GM23338 (cell line): Measurements from ENCODE around the gene ALX1. TPM values are rescaled to one million over a fixed set of nuclear protein-coding genes. Genes with fewer than 3 reads are reported as not detected.

Experiments
- ATAC-seq: fragments of 200-7000 bp; cut with Tn5 transposase; 3 replicates; pipeline ENCODE4 v1.9.1; 2020
- DNase-seq: peaks from one replicate; pipeline ENCODE4 v3.0.0-alpha.2; 2015; ENCODE audit warnings: low spot score
- H2AFZ ChIP-seq: fragments of 200-600 bp; sonication (generic); 2 replicates; pipeline ENCODE4 v1.8.0; 2016; ENCODE audit warnings: antibody characterized with exemption, mild to moderate bottlenecking, moderate library complexity
- H3F3A ChIP-seq: fragments of 200-600 bp; sonication (generic); replicated peaks from 2 replicates; pipeline ENCODE4 v1.8.0; 2017; ENCODE audit warnings: antibody characterized with exemption, mixed run types, low read depth
- H3K27ac ChIP-seq: fragments of 200-600 bp; sonication (generic); 2 replicates; pipeline ENCODE4 v1.6.1; 2016; ENCODE audit warnings: low read depth
- H3K27me3 ChIP-seq: fragments of 200-600 bp; sonication (generic); 2 replicates; pipeline ENCODE4 v1.8.0; 2016; ENCODE audit warnings: mild to moderate bottlenecking, mixed run types, moderate library complexity; ENCODE audit not compliant: insufficient read depth
- H3K36me3 ChIP-seq: fragments of 200-600 bp; sonication (generic); 2 replicates; pipeline ENCODE4 v1.8.0; 2016; ENCODE audit warnings: mild to moderate bottlenecking; ENCODE audit not compliant: insufficient read depth
- H3K4me1 ChIP-seq: fragments of 200-600 bp; sonication (generic); 2 replicates; pipeline ENCODE4 v1.8.0; 2016; ENCODE audit warnings: mild to moderate bottlenecking, moderate library complexity; ENCODE audit not compliant: insufficient read depth
- H3K4me2 ChIP-seq: fragments of 200-600 bp; sonication (generic); 2 replicates; pipeline ENCODE4 v1.7.1; 2017; ENCODE audit warnings: mixed run types
- H3K4me3 ChIP-seq: fragments of 200-600 bp; sonication (generic); 2 replicates; pipeline ENCODE4 v1.6.1; 2016; ENCODE audit warnings: mixed run types
- H3K79me2 ChIP-seq: fragments of 200-600 bp; sonication (generic); replicated peaks from 2 replicates; pipeline ENCODE4 v1.8.0; 2017; ENCODE audit warnings: mild to moderate bottlenecking; ENCODE audit not compliant: insufficient read depth
- H3K9me2 ChIP-seq: fragments of 200-600 bp; sonication (generic); 2 replicates; pipeline ENCODE4 v1.8.0; 2017; ENCODE audit not compliant: insufficient read depth
- H4K20me1 ChIP-seq: fragments of 200-600 bp; sonication (generic); replicated peaks from 2 replicates; pipeline ENCODE4 v1.8.0; 2017; ENCODE audit warnings: mild to moderate bottlenecking; ENCODE audit not compliant: insufficient read depth
- H3K27ac Mint-ChIP-seq: 2 replicates; pipeline ENCODE4 v1.8.0; 2020; ENCODE audit warnings: inconsistent platforms, mild to moderate bottlenecking, moderate library complexity, mixed read lengths
- H3K27me3 Mint-ChIP-seq: 3 replicates; pipeline ENCODE4 v1.8.0; 2022; ENCODE audit warnings: low read depth, mild to moderate bottlenecking, moderate library complexity, mixed read lengths, inconsistent platforms; ENCODE audit not compliant: insufficient read depth, poor library complexity
- H3K36me3 Mint-ChIP-seq: 3 replicates; pipeline ENCODE4 v1.8.0; 2021; ENCODE audit warnings: low read depth, mild to moderate bottlenecking, inconsistent platforms, moderate library complexity, mixed read lengths
- H3K4me1 Mint-ChIP-seq: 3 replicates; pipeline ENCODE4 v1.8.0; 2020; ENCODE audit warnings: mild to moderate bottlenecking, inconsistent platforms, mixed read lengths
- H3K4me3 Mint-ChIP-seq: 3 replicates; pipeline ENCODE4 v1.8.0; 2021; ENCODE audit warnings: moderate library complexity, mild to moderate bottlenecking, inconsistent platforms, mixed read lengths
- H3K9me3 Mint-ChIP-seq: 3 replicates; pipeline ENCODE4 v1.8.0; 2020; ENCODE audit warnings: moderate library complexity, mild to moderate bottlenecking, inconsistent platforms, mixed read lengths
- CREB1 ChIP-seq: fragments of 250-450 bp; sonication (Bioruptor Pico); IDR thresholded peaks from 2 replicates; pipeline ENCODE4 v1.5.0; 2020; ENCODE audit warnings: low read depth, mild to moderate bottlenecking, moderate library complexity
- JUNB ChIP-seq: IDR thresholded peaks from one replicate; pipeline ENCODE4 v1.6.1; 2016; ENCODE audit warnings: antibody characterized with exemption; ENCODE audit not compliant: unreplicated experiment
- NANOG ChIP-seq: IDR thresholded peaks from 2 replicates; pipeline ENCODE4 v1.6.1; 2016; ENCODE audit warnings: antibody characterized with exemption, borderline replicate concordance
- REST ChIP-seq: IDR thresholded peaks from one replicate; pipeline ENCODE4 v1.6.1; 2018; ENCODE audit warnings: antibody characterized with exemption; ENCODE audit not compliant: unreplicated experiment
- ZNF114 ChIP-seq: fragments of 250-450 bp; sonication (Bioruptor Pico); IDR thresholded peaks from 2 replicates; pipeline ENCODE4 v1.5.0; 2020; ENCODE audit warnings: mild to moderate bottlenecking, moderate library complexity
- long read RNA-seq: library from polyadenylated mRNA; unstranded; transcript quantifications from one replicate; pipeline ENCODE4 v2.0.0, GENCODE V29; 2020; ENCODE audit not compliant: unreplicated experiment
- polyA plus RNA-seq: library from polyadenylated mRNA; unstranded; fragments of >200 nt; fragmentation: Nextera tagmentation; extraction: Ambion mirVana; gene quantifications from 2 replicates; pipeline ENCODE4 v1.2.1, GENCODE V29; 2016
- total RNA-seq: library from RNA; depleted of rRNA; stranded (reverse); fragments of >200 nt; shearing (Covaris generic); gene quantifications from 2 replicates; pipeline ENCODE4 v1.2.3, GENCODE V29; 2014; rRNA removed
- TF ChIP-seq, protein P1 (sequence below), 2 experiments: fragments of 200-600 bp in 1 of 2; sonication (generic) in 1 of 2; conservative IDR thresholded peaks; 2 replicates each; pipeline versions ENCODE4 v1.5.1 to v1.6.1; 2016 to 2017; ENCODE audit warnings: antibody characterized with exemption in 2 of 2, low read depth in 2 of 2, mild to moderate bottlenecking in 2 of 2, moderate library complexity in 1 of 2
- TF ChIP-seq, protein P2 (sequence below): fragments of 250-450 bp; sonication (Bioruptor Pico); IDR thresholded peaks from 2 replicates; pipeline ENCODE4 v1.5.0; 2020; ENCODE audit warnings: mild to moderate bottlenecking, moderate library complexity

ALX1 gene
- 0.49 and 1.2 TPM in 2 replicates for total RNA-seq
- 0.70 and 1.1 TPM in 2 replicates for polyA plus RNA-seq
- long read RNA-seq, result 0 reads

GRCh38 chr12:85280165-85280983, at the start of gene ALX1:
ALX1 (plus strand) TSS chr12:85280220; CDS start chr12:85280262, 42 bp downstream.
- no peak for TF ChIP-seq JUNB
- TF ChIP-seq CREB1 (CRISPR knock-in tag), result peak; percentile 80
- TF ChIP-seq ZNF114 (CRISPR knock-in tag), result 0 out of 2 replicates have a peak, but pooled peaks have one; percentile 46
- TF ChIP-seq REST, result no peak
- TF ChIP-seq, protein P1, sequence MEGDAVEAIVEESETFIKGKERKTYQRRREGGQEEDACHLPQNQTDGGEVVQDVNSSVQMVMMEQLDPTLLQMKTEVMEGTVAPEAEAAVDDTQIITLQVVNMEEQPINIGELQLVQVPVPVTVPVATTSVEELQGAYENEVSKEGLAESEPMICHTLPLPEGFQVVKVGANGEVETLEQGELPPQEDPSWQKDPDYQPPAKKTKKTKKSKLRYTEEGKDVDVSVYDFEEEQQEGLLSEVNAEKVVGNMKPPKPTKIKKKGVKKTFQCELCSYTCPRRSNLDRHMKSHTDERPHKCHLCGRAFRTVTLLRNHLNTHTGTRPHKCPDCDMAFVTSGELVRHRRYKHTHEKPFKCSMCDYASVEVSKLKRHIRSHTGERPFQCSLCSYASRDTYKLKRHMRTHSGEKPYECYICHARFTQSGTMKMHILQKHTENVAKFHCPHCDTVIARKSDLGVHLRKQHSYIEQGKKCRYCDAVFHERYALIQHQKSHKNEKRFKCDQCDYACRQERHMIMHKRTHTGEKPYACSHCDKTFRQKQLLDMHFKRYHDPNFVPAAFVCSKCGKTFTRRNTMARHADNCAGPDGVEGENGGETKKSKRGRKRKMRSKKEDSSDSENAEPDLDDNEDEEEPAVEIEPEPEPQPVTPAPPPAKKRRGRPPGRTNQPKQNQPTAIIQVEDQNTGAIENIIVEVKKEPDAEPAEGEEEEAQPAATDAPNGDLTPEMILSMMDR (conservative IDR thresholded peaks at IDR 0.05; ENCODE audit: low read depth in 2 of 2), result peak in 1 of 2 experiments; percentile 30; a peak in 1 of 4 replicates
- peak within 1 kb of the TSS; percentile 5; the same call in 1 of the 2 replicates for H3K27ac ChIP-seq
- Mint-ChIP-seq H3K27me3 (peaks cover 59% of the 10 kb centered on the region), H3K9me3 (no peaks in the 10 kb centered on the region), H3K36me3 (no peaks in the 10 kb centered on the region), H3K27ac (peak within 1 kb of the TSS; percentile 94), H3K4me1 (peaks cover 29% of the 10 kb centered on the region), H3K4me3 (peak within 1 kb of the TSS; percentile 97)
- DNase-seq (peak; percentile 91), ATAC-seq (peak; percentile 73)
- peaks cover 9% of the 10 kb centered on the region; the same call in 1 of the 2 replicates for H4K20me1 ChIP-seq
- H3K79me2 ChIP-seq, result no peaks in the 10 kb centered on the region
- peak within 1 kb of the TSS; percentile 90 for H2AFZ ChIP-seq
- H3K4me2 ChIP-seq, result peak within 1 kb of the TSS; percentile 83
- H3F3A ChIP-seq, result no peaks in the 10 kb centered on the region
- H3K36me3 ChIP-seq, result no peaks in the 10 kb centered on the region
- peak within 1 kb of the TSS; percentile 86 for H3K4me3 ChIP-seq
- H3K27me3 ChIP-seq, result peaks cover 66% of the 10 kb centered on the region
- no peaks in the 10 kb centered on the region for H3K9me2 ChIP-seq
- peaks cover 45% of the 10 kb centered on the region for H3K4me1 ChIP-seq

DNA sequence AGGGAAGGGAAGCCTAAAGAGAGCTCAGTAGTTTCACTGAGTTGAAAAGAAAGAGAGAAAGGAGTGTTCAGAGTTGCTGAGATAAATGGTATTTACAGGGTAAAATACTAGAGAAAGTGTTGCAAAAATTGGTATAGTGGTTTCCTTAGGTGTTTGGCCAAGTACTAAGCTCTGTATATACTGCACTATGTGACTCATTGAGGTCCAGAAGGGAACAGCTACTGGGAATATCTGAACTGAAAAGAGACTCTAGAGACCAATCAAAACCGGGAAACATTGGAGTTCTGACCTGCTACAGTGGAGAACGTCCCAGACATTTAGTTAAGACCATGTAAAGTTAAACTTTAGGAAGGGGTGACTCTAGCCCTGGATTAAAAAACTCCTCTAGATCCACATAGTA, 42.7 kb upstream of the ALX1 start:
- no peak for ATAC-seq
- TF ChIP-seq CREB1 (CRISPR knock-in tag) (no peak), JUNB (no peak), NANOG (no peak), ZNF114 (CRISPR knock-in tag) (no peak)
- TF ChIP-seq, protein P2, sequence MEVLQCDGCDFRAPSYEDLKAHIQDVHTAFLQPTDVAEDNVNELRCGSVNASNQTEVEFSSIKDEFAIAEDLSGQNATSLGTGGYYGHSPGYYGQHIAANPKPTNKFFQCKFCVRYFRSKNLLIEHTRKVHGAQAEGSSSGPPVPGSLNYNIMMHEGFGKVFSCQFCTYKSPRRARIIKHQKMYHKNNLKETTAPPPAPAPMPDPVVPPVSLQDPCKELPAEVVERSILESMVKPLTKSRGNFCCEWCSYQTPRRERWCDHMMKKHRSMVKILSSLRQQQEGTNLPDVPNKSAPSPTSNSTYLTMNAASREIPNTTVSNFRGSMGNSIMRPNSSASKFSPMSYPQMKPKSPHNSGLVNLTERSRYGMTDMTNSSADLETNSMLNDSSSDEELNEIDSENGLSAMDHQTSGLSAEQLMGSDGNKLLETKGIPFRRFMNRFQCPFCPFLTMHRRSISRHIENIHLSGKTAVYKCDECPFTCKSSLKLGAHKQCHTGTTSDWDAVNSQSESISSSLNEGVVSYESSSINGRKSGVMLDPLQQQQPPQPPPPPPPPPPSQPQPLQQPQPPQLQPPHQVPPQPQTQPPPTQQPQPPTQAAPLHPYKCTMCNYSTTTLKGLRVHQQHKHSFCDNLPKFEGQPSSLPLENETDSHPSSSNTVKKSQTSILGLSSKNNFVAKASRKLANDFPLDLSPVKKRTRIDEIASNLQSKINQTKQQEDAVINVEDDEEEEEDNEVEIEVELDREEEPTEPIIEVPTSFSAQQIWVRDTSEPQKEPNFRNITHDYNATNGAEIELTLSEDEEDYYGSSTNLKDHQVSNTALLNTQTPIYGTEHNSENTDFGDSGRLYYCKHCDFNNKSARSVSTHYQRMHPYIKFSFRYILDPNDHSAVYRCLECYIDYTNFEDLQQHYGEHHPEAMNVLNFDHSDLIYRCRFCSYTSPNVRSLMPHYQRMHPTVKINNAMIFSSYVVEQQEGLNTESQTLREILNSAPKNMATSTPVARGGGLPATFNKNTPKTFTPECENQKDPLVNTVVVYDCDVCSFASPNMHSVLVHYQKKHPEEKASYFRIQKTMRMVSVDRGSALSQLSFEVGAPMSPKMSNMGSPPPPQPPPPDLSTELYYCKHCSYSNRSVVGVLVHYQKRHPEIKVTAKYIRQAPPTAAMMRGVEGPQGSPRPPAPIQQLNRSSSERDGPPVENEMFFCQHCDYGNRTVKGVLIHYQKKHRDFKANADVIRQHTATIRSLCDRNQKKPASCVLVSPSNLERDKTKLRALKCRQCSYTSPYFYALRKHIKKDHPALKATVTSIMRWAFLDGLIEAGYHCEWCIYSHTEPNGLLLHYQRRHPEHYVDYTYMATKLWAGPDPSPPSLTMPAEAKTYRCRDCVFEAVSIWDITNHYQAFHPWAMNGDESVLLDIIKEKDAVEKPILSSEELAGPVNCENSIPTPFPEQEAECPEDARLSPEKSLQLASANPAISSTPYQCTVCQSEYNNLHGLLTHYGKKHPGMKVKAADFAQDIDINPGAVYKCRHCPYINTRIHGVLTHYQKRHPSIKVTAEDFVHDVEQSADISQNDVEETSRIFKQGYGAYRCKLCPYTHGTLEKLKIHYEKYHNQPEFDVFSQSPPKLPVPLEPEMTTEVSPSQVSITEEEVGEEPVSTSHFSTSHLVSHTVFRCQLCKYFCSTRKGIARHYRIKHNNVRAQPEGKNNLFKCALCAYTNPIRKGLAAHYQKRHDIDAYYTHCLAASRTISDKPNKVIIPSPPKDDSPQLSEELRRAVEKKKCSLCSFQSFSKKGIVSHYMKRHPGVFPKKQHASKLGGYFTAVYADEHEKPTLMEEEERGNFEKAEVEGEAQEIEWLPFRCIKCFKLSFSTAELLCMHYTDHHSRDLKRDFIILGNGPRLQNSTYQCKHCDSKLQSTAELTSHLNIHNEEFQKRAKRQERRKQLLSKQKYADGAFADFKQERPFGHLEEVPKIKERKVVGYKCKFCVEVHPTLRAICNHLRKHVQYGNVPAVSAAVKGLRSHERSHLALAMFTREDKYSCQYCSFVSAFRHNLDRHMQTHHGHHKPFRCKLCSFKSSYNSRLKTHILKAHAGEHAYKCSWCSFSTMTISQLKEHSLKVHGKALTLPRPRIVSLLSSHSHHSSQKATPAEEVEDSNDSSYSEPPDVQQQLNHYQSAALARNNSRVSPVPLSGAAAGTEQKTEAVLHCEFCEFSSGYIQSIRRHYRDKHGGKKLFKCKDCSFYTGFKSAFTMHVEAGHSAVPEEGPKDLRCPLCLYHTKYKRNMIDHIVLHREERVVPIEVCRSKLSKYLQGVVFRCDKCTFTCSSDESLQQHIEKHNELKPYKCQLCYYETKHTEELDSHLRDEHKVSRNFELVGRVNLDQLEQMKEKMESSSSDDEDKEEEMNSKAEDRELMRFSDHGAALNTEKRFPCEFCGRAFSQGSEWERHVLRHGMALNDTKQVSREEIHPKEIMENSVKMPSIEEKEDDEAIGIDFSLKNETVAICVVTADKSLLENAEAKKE, result no peak

More for the DNA sequence above, 42.7 kb upstream of the ALX1 start:
- Histone ChIP-seq H3K4me3 (no peak overlapping the region), H4K20me1 (no peaks in the 10 kb centered on the region), H3F3A (no peaks in the 10 kb centered on the region), H3K27ac (no peak overlapping the region), H3K27me3 (no peaks in the 10 kb centered on the region), H3K4me1 (no peaks in the 10 kb centered on the region), H3K9me2 (no peaks in the 10 kb centered on the region), H2AFZ (no peak overlapping the region), H3K79me2 (no peaks in the 10 kb centered on the region), H3K36me3 (no peaks in the 10 kb centered on the region), H3K4me2 (no peak overlapping the region)
- H3K27ac Mint-ChIP-seq, result no peak overlapping the region
- H3K4me1 Mint-ChIP-seq, result no peaks in the 10 kb centered on the region
- H3K36me3 Mint-ChIP-seq, result no peaks in the 10 kb centered on the region
- no peaks in the 10 kb centered on the region for H3K27me3 Mint-ChIP-seq
- DNase-seq, result no peak
- H3K4me3 Mint-ChIP-seq, result no peak overlapping the region
- H3K9me3 Mint-ChIP-seq, result peaks cover 4% of the 10 kb centered on the region; the same call in 1 of the 3 replicates
